NB4 (cell line): ENCODE measurements around the gene TRIP6.
A peak's percentile ranks its signal among the peaks of the same experiment; 100 is the strongest.

Source experiments
- DNase-seq: peaks from one replicate; pipeline ENCODE4 v3.0.0; 2010; ENCODE audit warnings: low read depth
- H3K4me3 ChIP-seq: one replicate; pipeline ENCODE4 v1.5.1; 2011; ENCODE audit warnings: mild to moderate bottlenecking, low read depth, low read length, moderate library complexity
- CTCF ChIP-seq: IDR thresholded peaks from one replicate; pipeline ENCODE4 v1.5.1; 2012; ENCODE audit warnings: low read depth, low read length
- MAX ChIP-seq: IDR thresholded peaks from 2 replicates; pipeline ENCODE4 v1.6.1; 2011; ENCODE audit warnings: low read depth, low read length
- MYC ChIP-seq: IDR thresholded peaks from 2 replicates; pipeline ENCODE4 v1.6.1; 2011; ENCODE audit warnings: low read depth, low read length
- POLR2A ChIP-seq: IDR thresholded peaks from 2 replicates; pipeline ENCODE4 v1.6.1; 2011; ENCODE audit warnings: mild to moderate bottlenecking; ENCODE audit not compliant: insufficient read length; ENCODE audit errors: extremely low read depth

TRIP6 gene

DNA sequence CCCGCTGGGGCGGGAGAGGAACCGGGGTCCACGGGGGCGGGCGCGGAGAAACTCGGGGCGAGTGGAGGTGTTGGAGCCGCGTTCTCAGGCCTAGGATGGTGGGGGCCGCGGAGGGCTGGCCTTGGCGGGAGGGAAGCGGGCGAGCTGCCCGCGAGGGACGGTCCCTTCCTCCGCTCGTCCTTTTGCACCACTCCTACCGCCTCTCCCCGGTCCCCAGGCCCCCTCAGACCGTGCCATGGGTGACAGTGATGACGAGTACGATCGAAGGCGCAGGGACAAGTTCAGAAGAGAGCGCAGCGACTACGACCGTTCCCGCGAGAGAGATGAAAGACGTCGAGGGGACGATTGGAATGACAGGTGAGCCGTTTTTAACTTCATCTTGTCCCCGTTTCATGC lies 8.2 kb downstream of the TRIP6 start:
- DNase-seq = peak; percentile 68
- TF ChIP-seq POLR2A = no peak
- 0 out of 2 replicates have a peak, but pooled peaks have one; percentile 12 for TF ChIP-seq MYC

GRCh38 chr7:100878013-100878412 lies 10.8 kb downstream of the TRIP6 start:
- H3K4me3 ChIP-seq = peak overlapping the region; percentile 37
- TF ChIP-seq MYC (no peak), MAX (no peak), CTCF (no peak), POLR2A (no peak)
- no peak for DNase-seq

More for the DNA sequence above, 8.2 kb downstream of the TRIP6 start:
- peak overlapping the region; percentile 100 for H3K4me3 ChIP-seq

DNA sequence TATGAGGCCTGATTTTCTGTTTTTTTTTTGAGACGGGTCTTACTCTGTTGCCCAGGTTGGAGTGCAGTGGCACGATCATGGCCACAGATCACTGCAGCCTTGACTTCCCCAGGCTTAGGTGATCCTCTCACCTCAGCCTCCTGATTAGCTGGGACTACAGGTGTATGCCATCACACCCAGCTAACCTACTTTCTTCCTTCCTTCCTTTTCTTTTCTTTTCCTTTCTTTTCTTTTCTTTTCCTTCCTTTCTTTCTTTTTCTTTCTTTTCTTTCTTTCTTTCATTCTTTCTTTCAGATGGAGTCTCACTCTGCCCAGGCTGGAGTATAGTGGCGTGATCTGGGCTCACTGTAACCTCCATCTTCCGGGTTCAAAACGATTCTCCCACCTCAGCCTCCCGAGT lies 11.5 kb downstream of the TRIP6 start:
- DNase-seq = no peak
- no peak overlapping the region for H3K4me3 ChIP-seq
- TF ChIP-seq MAX = no peak
- no peak for TF ChIP-seq CTCF
- no peak for TF ChIP-seq POLR2A
- no peak for TF ChIP-seq MYC

DNA sequence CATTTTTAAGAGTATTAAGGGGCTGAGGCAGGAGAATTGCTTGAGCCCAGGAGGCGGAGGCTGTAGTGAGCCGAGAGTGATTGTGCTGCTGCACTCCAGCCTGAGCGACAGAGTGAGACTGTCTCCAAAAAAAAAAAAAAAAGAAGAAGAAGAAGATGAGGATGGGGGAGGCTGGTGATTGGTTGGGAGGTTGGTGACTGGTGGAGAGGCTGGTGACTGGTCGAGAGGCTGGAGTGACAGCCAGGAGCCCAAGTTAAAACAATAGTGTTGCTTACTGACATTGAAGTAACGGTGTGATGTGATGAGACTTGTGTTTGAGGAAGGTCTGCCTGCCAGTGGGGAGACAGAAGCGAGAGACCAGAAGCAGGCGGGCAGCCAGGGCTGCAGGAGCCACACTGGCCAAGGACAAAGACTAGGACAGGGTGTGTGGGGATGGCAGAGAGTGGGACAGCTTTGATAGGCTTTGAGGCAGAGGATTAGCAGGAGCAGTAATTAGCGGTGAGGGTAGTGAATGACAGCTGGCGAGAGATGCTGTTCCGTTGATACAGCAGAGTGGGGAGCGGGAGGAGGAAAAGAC lies 12.6 kb downstream of the TRIP6 start:
- TF ChIP-seq POLR2A (no peak), MAX (no peak), MYC (no peak), CTCF (no peak)
- DNase-seq = peak; percentile 30
- no peak overlapping the region for H3K4me3 ChIP-seq

- H3K4me3 ChIP-seq = no peak overlapping the region
- TF ChIP-seq MAX = no peak
- no peak for TF ChIP-seq MYC
- TF ChIP-seq POLR2A = no peak
- TF ChIP-seq CTCF = no peak
- no peak for DNase-seq
These were observed 13.5 kb downstream of the TRIP6 start for GRCh38 chr7:100880645-100881044.

- TF ChIP-seq POLR2A (no peak), CTCF (no peak), MAX (no peak), MYC (no peak)
- no peak for DNase-seq
- H3K4me3 ChIP-seq = no peak overlapping the region
These were observed 13.9 kb downstream of the TRIP6 start for GRCh38 chr7:100881136-100881535.
